Panc1 (cell line): ENCODE results near the gene NPEPL1. TPM values are rescaled to one million over a fixed set of nuclear protein-coding genes. Genes with fewer than 3 reads are reported as not detected.

Experiments
- ATAC-seq: fragments of 200-7000 bp; cut with Tn5 transposase; 2 replicates; pipeline ENCODE4 v1.9.1; 2020; ENCODE audit warnings: mild to moderate bottlenecking, moderate library complexity
- BruUV-seq: library from RNA; stranded (reverse); fragments of 400-500 nt; replicated peaks from 2 replicates; lab custom pipeline; 2021; lab: Mats Ljungman, UMichigan
- CTCF ChIA-PET: fragments of 300-600 bp; sonication (Branson Sonifier 250); formaldehyde crosslinking; loops from one replicate; lab custom pipeline; 2022; ENCODE audit warnings: antibody characterized with exemption; lab: Charles Lee
- POLR2A ChIA-PET: fragments of 300-600 bp; sonication (Branson Sonifier 250); formaldehyde crosslinking; loops from one replicate; lab custom pipeline; 2022; ENCODE audit warnings: antibody characterized with exemption; lab: Charles Lee
- DNase-seq: peaks from one replicate; pipeline ENCODE4 v3.0.0-alpha.2; 2010; ENCODE audit warnings: low read depth, low spot score
- H3K27ac ChIP-seq: 2 replicates; pipeline ENCODE4 v1.5.1; 2011; ENCODE audit warnings: mild to moderate bottlenecking, low read length, inconsistent platforms
- H3K27me3 ChIP-seq: fragments of 200-500 bp; sonication (Bioruptor generic); 2 replicates; pipeline ENCODE4 v1.6.0; 2014; ENCODE audit warnings: low read length, inconsistent platforms; ENCODE audit not compliant: control insufficient read depth, insufficient read depth
- H3K36me3 ChIP-seq: fragments of 200-500 bp; sonication (Bioruptor generic); 2 replicates; pipeline ENCODE4 v1.5.1; 2014; ENCODE audit warnings: inconsistent platforms, mild to moderate bottlenecking, low read length, moderate library complexity; ENCODE audit not compliant: control insufficient read depth, insufficient read depth
- H3K4me1 ChIP-seq: 2 replicates; pipeline ENCODE4 v1.5.1; 2011; ENCODE audit warnings: inconsistent platforms, mild to moderate bottlenecking, low read length, moderate library complexity; ENCODE audit not compliant: control insufficient read depth, insufficient read depth
- H3K4me3 ChIP-seq, 2 experiments: 2 replicates each; pipeline ENCODE4 v1.5.1; 2011 to 2012; ENCODE audit warnings: low read depth in 2 of 2, low read length in 2 of 2, mild to moderate bottlenecking in 2 of 2, inconsistent platforms in 1 of 2, moderate library complexity in 1 of 2
- H3K9me3 ChIP-seq: fragments of 200-500 bp; sonication (Bioruptor generic); 2 replicates; pipeline ENCODE4 v1.5.1; 2014; ENCODE audit warnings: low read depth, mild to moderate bottlenecking, inconsistent platforms, low read length, moderate library complexity; ENCODE audit not compliant: control insufficient read depth, insufficient read depth
- POLR2AphosphoS5 ChIP-seq: IDR thresholded peaks from 2 replicates; pipeline ENCODE4 v1.6.1; 2012; ENCODE audit warnings: mild to moderate bottlenecking, low read depth, low read length, moderate library complexity
- SIN3A ChIP-seq: IDR thresholded peaks from 2 replicates; pipeline ENCODE4 v1.6.1; 2012; ENCODE audit warnings: low read depth, mild to moderate bottlenecking, low read length, moderate library complexity, borderline replicate concordance; ENCODE audit not compliant: insufficient read depth
- TCF7L2 ChIP-seq: IDR thresholded peaks from 2 replicates; pipeline ENCODE4 v1.6.1; 2011; ENCODE audit warnings: mild to moderate bottlenecking, low read depth, low read length, inconsistent platforms
- in situ Hi-C: cut with HindIII; loops from 2 replicates; pipeline ENCODE4 v1.10.0; 2016; ENCODE audit warnings: low sequenced_read_pairs, low pct_unique_long_range_greater_than_20kb
- intact Hi-C: fragments of 100-400 bp; cut with micrococcal nuclease; formaldehyde crosslinking; loops from one replicate; pipeline ENCODE4 v1.10.0; 2022; ENCODE audit not compliant: unreplicated experiment
- total RNA-seq: library from RNA; stranded (reverse); gene quantifications from one replicate; pipeline ENCODE4 v1.2.1, GENCODE V29; 2021; ENCODE audit not compliant: unreplicated experiment
- TF ChIP-seq, protein P1 (sequence below), 2 experiments: IDR thresholded peaks; 2 replicates each; pipeline ENCODE4 v1.6.1; 2011 to 2012; ENCODE audit warnings: low read depth in 2 of 2, control low read depth in 1 of 2, low read length in 1 of 2, mild to moderate bottlenecking in 1 of 2, moderate library complexity in 1 of 2; ENCODE audit not compliant: insufficient read depth in 1 of 2
- TF ChIP-seq, protein P2 (sequence below): fragments of 450-650 bp; IDR thresholded peaks from 2 replicates; pipeline ENCODE4 v1.5.1; 2017; ENCODE audit warnings: mild to moderate bottlenecking

NPEPL1 gene
- total RNA-seq, 1 experiment from 2014 or later = 27.4 TPM

DNA sequence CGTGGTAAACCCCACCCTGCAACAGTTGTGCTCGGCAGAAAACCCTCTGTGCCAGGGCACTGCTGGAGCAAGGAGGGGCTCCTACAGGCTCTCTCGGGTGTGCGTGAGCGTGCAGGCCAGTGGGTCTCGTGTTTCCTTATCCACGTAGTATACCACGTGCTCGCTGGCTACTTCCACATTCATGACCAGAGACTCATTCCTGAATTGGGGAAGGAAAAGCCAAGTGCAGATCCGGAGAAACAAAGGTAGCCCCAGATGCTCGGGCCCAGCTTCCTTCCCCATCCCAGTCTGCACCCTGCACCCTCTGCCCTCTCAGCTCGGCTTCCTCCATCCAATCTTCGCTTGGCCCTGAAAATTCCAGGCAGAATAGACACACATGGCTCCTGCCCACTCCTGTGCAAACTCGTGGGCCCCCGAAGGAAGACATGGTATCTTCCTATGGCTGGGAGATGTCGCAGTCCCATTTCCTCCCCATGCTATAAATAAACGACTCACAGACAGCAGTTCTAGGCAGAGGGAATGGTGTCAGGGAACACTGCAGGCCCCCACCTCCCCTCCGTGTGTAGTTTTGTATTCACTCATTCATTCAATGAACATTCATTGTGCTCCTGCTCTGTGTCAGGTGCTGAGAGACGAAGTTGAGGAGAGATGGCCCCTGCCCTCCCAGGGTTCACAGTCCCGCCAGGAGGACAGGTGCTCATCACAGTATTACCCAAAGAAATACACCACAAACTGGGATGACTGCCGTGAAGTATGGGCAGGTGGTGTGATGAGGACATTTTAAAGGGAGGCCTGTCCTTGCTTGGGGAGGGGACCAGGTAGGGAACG lies 29.6 kb downstream of the NPEPL1 start:
- intact Hi-C loops = no loop called here
- H3K36me3 ChIP-seq = no peaks in the 10 kb centered on the region
- peaks cover 14% of the 10 kb centered on the region for H3K27me3 ChIP-seq
- no peak overlapping the region for H3K27ac ChIP-seq
- CTCF ChIA-PET = no interaction called here
- no peak for DNase-seq
- BruUV-seq = no TSS peak
- no peak overlapping the region for H3K4me3 ChIP-seq
- POLR2A ChIA-PET = no interaction called here
- no peak for TF ChIP-seq POLR2AphosphoS5
- in situ Hi-C loops = no loop called here
- ATAC-seq = no peak
- H3K9me3 ChIP-seq = no peaks in the 10 kb centered on the region
- H3K4me1 ChIP-seq = no peaks in the 10 kb centered on the region

DNA sequence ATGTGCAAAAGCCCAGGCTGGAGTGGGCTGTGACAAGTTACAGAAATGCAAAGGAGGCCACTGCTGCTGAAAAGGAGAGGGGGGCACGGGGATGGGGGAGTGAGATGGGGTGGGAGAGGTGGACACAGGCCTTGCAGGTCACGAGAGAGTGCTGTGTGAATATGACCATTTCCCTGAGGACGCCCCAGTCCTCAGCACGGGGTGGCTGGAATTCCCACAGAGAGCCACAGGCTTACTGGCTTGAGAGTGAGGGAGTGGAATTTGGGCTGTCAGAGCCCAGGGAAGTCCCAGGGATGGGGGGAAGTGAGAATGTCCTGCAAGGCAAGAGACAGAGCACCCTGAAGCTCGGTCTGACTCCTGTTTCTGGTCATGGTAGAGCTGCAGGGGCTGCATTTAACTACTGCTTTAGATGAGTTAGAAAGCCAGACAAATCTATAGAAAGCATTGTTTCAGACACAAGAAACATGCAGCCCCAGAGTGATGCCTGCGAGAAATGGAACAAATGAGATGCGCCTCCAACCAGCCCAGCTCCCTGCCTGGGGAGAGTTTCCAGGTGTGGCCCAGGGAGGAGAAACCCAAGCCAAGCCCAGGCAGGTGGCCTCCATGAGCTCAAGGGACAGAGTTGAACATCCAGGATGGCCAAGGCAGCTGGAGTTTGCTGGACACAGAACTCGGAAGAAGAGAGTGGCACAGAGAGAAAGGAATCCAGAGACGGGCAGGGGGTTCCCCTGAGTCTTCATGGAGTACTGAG lies 30.5 kb downstream of the NPEPL1 start:
- Histone ChIP-seq H3K4me3 (no peak overlapping the region), H3K36me3 (no peaks in the 10 kb centered on the region), H3K27me3 (peaks cover 14% of the 10 kb centered on the region), H3K9me3 (no peaks in the 10 kb centered on the region), H3K4me1 (no peaks in the 10 kb centered on the region), H3K27ac (no peak overlapping the region)
- POLR2A ChIA-PET = no interaction called here
- CTCF ChIA-PET = no interaction called here
- TF ChIP-seq, protein P1, sequence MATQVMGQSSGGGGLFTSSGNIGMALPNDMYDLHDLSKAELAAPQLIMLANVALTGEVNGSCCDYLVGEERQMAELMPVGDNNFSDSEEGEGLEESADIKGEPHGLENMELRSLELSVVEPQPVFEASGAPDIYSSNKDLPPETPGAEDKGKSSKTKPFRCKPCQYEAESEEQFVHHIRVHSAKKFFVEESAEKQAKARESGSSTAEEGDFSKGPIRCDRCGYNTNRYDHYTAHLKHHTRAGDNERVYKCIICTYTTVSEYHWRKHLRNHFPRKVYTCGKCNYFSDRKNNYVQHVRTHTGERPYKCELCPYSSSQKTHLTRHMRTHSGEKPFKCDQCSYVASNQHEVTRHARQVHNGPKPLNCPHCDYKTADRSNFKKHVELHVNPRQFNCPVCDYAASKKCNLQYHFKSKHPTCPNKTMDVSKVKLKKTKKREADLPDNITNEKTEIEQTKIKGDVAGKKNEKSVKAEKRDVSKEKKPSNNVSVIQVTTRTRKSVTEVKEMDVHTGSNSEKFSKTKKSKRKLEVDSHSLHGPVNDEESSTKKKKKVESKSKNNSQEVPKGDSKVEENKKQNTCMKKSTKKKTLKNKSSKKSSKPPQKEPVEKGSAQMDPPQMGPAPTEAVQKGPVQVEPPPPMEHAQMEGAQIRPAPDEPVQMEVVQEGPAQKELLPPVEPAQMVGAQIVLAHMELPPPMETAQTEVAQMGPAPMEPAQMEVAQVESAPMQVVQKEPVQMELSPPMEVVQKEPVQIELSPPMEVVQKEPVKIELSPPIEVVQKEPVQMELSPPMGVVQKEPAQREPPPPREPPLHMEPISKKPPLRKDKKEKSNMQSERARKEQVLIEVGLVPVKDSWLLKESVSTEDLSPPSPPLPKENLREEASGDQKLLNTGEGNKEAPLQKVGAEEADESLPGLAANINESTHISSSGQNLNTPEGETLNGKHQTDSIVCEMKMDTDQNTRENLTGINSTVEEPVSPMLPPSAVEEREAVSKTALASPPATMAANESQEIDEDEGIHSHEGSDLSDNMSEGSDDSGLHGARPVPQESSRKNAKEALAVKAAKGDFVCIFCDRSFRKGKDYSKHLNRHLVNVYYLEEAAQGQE (IDR thresholded peaks at IDR 0.05; ENCODE audit: insufficient read depth in 1 of 2, low read depth in 2 of 2, low read length in 1 of 2) = no peak
- TF ChIP-seq TCF7L2 (no peak), SIN3A (no peak), POLR2AphosphoS5 (no peak)
- TF ChIP-seq, protein P2, sequence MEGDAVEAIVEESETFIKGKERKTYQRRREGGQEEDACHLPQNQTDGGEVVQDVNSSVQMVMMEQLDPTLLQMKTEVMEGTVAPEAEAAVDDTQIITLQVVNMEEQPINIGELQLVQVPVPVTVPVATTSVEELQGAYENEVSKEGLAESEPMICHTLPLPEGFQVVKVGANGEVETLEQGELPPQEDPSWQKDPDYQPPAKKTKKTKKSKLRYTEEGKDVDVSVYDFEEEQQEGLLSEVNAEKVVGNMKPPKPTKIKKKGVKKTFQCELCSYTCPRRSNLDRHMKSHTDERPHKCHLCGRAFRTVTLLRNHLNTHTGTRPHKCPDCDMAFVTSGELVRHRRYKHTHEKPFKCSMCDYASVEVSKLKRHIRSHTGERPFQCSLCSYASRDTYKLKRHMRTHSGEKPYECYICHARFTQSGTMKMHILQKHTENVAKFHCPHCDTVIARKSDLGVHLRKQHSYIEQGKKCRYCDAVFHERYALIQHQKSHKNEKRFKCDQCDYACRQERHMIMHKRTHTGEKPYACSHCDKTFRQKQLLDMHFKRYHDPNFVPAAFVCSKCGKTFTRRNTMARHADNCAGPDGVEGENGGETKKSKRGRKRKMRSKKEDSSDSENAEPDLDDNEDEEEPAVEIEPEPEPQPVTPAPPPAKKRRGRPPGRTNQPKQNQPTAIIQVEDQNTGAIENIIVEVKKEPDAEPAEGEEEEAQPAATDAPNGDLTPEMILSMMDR = no peak
- DNase-seq (no peak), ATAC-seq (no peak)
- in situ Hi-C loops (no loop called here), intact Hi-C loops (no loop called here)
- no TSS peak for BruUV-seq

DNA sequence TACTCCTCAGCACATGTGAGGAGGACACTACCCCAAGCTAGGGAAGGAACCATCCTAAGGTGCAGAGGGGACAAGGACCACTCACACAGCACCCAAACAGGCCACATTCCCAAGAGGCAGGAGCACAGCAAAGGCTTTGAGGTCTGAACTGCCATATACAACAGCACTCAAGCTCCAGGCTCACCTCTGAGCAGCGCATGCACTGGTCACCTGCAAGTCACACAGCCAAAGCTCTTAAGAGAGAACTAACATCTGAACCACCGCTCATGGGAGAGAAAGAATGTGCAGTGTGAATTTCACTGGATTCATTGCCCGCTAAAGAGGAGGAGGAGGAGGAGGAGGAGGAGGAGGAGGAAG lies 31.0 kb downstream of the NPEPL1 start:
- no peaks in the 10 kb centered on the region for H3K36me3 ChIP-seq
- CTCF ChIA-PET = no interaction called here
- no peak for ATAC-seq
- peaks cover 14% of the 10 kb centered on the region for H3K27me3 ChIP-seq
- in situ Hi-C loops (no loop called here), intact Hi-C loops (no loop called here)
- BruUV-seq = no TSS peak
- TF ChIP-seq TCF7L2 (no peak), POLR2AphosphoS5 (no peak), SIN3A (no peak)
- TF ChIP-seq, protein P1 (IDR thresholded peaks at IDR 0.05; ENCODE audit: insufficient read depth in 1 of 2, low read depth in 2 of 2, low read length in 1 of 2) = no peak
- TF ChIP-seq, protein P2 = no peak
- H3K27ac ChIP-seq = no peak overlapping the region
- POLR2A ChIA-PET = no interaction called here
- no peak for DNase-seq
- H3K4me1 ChIP-seq = no peaks in the 10 kb centered on the region
- no peaks in the 10 kb centered on the region for H3K9me3 ChIP-seq
- no peak overlapping the region for H3K4me3 ChIP-seq
